Activated gamma-delta T cell (primary cell): ENCODE data around the gene ANKRD63.

Experiments used
- DNase-seq: peaks from one replicate; lab custom pipeline; 2025; lab: John Stamatoyannopoulos, UW
- total RNA-seq, 2 donors: gene quantifications; one replicate each; lab custom pipeline; 2026; lab: John Stamatoyannopoulos, UW

Gene ANKRD63
- 0.05 to 0.35 reads per million in 2 donors for total RNA-seq

DNA sequence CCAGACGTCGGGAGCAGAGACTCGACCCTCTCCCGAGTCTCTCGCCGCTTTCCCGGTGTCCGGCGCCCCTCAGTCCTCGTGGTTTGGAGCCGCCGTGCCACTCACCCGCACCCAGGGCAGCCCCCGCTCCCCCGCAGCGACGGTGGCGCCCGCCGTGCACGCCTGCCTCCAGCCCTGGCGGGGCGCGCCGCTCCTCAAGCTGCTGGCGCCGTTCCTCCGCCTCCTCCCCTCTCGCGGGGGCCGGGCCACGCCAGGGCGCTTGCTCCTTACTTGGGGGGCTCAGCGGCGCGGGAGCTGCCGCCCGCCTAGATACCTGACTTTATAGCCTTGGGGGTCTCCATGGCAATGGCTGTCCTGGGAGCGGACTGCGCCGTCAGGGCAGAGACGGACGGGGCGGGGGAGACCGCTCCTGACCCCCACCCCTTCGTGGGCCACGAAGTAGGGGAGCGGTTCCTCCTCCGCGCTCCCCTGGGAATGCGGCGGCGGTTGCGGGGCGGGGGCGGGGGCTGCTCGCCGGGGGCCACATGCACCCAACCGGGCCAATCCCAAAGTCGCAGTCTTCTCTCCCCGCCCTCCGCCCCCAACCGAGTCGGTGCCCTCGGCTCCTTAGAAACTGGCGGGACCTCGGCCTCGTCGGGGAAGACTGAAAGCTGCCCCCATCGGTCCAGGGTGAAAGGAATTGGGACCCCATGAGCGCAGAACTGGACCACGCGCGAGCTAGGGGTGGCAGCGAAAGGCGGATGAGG lies at the start of gene ANKRD63:
Gene ANKRD63 (minus strand): TSS at position 196 of the 746 bp plus-strand sequence. CDS start 478 bp downstream, outside the sequence.
- DNase-seq = peak; percentile 25

GRCh38 chr15:40332113-40332781 lies 49.4 kb upstream of the ANKRD63 start:
- no peak for DNase-seq

GRCh38 chr15:40331637-40332036 lies 48.8 kb upstream of the ANKRD63 start:
- no peak for DNase-seq

GRCh38 chr15:40331026-40331425 lies 48.2 kb upstream of the ANKRD63 start:
- DNase-seq = no peak

DNA sequence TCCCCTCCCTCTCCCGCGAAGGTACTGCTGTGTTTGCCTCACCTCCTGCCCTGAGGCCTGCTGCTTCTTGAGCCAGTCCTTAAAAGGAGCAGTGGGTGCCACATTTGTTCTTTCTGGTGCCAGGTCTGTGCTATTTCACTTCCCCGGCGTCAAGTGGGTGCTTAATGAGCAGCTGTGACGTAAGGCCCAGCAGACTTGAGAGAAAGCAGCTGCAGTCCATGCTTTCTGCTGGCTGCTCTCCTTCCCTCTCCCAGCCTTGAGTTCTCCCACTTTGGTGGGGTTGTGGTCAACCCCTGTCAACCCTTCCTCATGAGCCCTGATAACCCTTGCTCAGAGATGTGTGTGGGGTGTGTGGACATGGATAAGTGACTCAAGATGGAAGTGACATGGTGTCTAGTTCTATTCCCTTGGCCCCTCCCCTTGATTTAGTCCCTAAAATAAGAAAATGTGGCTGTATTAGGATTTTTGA lies 47.5 kb upstream of the ANKRD63 start:
- no peak for DNase-seq

DNA sequence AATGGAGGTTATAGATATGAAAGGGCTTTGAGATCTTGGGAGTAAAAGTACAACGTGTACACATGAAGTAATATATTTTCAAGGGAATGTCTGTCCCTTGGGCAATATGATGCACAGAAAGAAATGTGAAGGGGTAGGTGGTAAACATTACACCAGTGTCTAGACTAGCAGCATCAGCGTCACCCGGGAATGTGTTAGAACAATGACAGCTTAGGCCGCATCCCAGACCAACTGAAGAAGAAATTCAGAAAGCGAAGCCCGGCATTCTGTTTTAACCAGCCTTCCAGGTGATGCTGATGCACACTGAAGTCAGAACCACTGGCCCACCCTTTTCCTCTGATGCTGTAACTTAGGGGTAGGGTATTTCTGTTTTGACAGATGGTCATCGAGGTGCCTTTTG lies 46.9 kb upstream of the ANKRD63 start:
- no peak for DNase-seq

DNA sequence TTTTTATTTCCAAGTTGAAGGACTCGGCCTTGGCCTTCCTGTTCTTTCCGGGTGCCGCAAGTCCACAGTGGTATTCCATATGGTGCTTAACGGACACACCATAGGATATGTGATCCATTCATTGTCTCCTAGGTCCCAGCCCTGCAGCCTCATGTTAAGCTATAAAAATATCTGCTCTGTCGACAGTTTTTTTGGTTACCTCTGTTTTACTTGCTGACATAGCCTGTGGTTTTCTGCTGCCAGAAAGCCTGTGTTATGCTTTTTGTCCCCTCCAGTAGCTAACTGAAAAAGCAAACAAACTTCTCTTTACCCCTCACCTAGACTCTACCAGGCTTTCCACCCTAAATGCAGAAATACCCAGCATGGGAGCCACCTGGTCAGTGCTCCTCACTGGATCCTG lies 45.9 kb upstream of the ANKRD63 start:
- no peak for DNase-seq

GRCh38 chr15:40328176-40328575 lies 45.3 kb upstream of the ANKRD63 start:
- DNase-seq = no peak

GRCh38 chr15:40327457-40327856 lies 44.6 kb upstream of the ANKRD63 start:
- no peak for DNase-seq

GRCh38 chr15:40325700-40326099 lies 42.8 kb upstream of the ANKRD63 start:
- no peak for DNase-seq

- DNase-seq = no peak
Observed at GRCh38 chr15:40325188-40325587, 42.3 kb upstream of the ANKRD63 start.

GRCh38 chr15:40323953-40324937 lies 41.4 kb upstream of the ANKRD63 start:
- peak; percentile 35 for DNase-seq

GRCh38 chr15:40323239-40323952 lies 40.5 kb upstream of the ANKRD63 start, which contains the start of gene INAFM2:
INAFM2 (plus strand) TSS chr15:40323692; CDS start chr15:40324056, 364 bp downstream.
- peak; percentile 87 for DNase-seq

- no peak for DNase-seq
Observed at GRCh38 chr15:40322531-40323238, 39.8 kb upstream of the ANKRD63 start.

DNA sequence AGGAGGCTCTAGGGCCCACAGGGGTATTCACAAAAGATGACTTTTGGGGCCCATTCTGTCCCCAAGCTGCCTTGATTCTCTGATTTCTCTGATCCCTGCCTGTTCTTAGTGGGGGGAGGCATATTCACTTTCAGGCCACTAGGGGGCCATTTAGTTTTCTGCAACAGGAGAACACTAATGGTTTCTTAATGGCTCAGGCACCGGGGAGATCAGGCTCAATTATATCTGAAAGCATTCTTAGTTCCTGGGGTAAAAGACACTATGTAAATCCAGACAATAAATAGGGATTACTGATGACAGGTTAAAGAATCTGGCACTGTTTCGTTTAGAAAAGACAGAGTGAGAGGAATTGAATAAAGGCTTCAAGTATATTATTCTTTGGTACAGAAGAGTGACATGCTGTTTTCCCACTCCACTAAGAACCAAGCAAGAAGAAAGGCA lies 38.1 kb upstream of the ANKRD63 start:
- no peak for DNase-seq

DNA sequence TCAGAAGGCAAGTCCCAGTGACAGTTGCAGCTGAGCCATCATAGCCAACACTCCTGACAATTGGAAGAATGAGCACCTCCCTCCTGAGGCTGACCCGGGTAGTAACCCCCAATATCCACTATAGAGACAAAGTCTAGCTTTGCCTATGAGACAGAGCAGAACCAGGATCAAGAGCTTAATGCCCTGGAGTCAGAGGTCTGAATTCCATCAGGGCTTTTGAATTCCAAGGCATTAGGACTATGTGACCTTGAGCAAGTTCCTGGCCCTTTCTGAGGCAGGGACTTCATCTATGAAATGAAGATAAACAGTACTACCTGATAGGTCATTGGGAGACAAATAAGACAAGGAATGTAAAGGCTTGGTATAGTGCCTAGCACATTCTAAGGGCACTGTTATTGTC lies 37.5 kb upstream of the ANKRD63 start:
- DNase-seq = no peak

- no peak for DNase-seq
Observed at GRCh38 chr15:40317580-40317979, 34.7 kb upstream of the ANKRD63 start.

DNA sequence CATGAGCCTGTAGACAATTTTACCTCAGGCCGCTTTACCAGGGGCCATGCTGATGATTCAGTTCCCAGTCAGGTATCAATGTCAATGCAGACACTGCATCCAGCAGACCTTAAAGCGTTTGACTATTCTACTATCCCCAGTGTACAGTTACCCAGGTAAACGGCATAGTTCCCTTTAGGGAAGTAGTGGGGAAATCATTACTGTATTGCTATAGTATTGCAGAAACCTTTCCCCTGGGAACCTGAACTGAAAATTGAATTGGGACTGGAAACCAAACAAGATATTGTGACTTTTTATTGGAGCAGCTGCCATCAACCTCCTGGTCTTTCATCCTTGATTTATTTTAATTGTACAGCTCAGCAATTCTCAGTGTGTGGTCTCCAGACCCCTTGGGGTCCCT lies 34.1 kb upstream of the ANKRD63 start:
- no peak for DNase-seq

- DNase-seq = no peak
Observed at GRCh38 chr15:40314723-40315276, 31.9 kb upstream of the ANKRD63 start.
